Progenitor cell of endocrine pancreas (in vitro differentiated cells): Measurements from ENCODE around the gene SDC4. TPM values are rescaled to one million over a fixed set of nuclear protein-coding genes. Genes with fewer than 3 reads are reported as not detected.

Source experiments
- DNase-seq: peaks from one replicate; pipeline ENCODE4 v3.0.0; 2021; ENCODE audit warnings: low spot score; ENCODE audit not compliant: unreplicated experiment
- H3K27ac Mint-ChIP-seq: 2 replicates; pipeline ENCODE4 v1.8.0; 2021; ENCODE audit warnings: mild to moderate bottlenecking, moderate library complexity, mixed read lengths
- H3K27me3 Mint-ChIP-seq: 2 replicates; pipeline ENCODE4 v1.8.0; 2021; ENCODE audit warnings: mixed read lengths
- H3K36me3 Mint-ChIP-seq: 2 replicates; pipeline ENCODE4 v1.8.0; 2022; ENCODE audit warnings: mixed read lengths; ENCODE audit not compliant: insufficient read depth
- H3K4me1 Mint-ChIP-seq: 2 replicates; pipeline ENCODE4 v1.8.0; 2021; ENCODE audit warnings: low read depth, mixed read lengths
- H3K4me3 Mint-ChIP-seq: 2 replicates; pipeline ENCODE4 v1.8.0; 2021; ENCODE audit warnings: low read depth, mild to moderate bottlenecking, moderate library complexity, mixed read lengths
- H3K9me3 Mint-ChIP-seq: 2 replicates; pipeline ENCODE4 v1.8.0; 2021; ENCODE audit warnings: low read depth, mixed read lengths
- CTCF ChIP-seq: fragments of 200-600 bp; sonication (generic); IDR thresholded peaks from one replicate; pipeline ENCODE4 v1.5.0; 2021; ENCODE audit warnings: antibody characterized with exemption, mild to moderate bottlenecking; ENCODE audit not compliant: unreplicated experiment
- total RNA-seq: library from RNA; stranded (reverse); gene quantifications from 2 replicates; pipeline ENCODE4 v1.2.1, GENCODE V29; 2021

The SDC4 gene
- total RNA-seq, 1 donor from 2014 or later, result 121 TPM

GRCh38 chr20:45291526-45291925 is 56.7 kb downstream of the SDC4 start:
- H3K9me3 Mint-ChIP-seq, result no peaks in the 10 kb centered on the region
- H3K27ac Mint-ChIP-seq, result no peak overlapping the region
- no peak for DNase-seq
- no peak for TF ChIP-seq CTCF
- H3K4me1 Mint-ChIP-seq, result peaks cover 2% of the 10 kb centered on the region
- no peak overlapping the region for H3K4me3 Mint-ChIP-seq
- H3K27me3 Mint-ChIP-seq, result peaks cover 44% of the 10 kb centered on the region
- no peaks in the 10 kb centered on the region for H3K36me3 Mint-ChIP-seq

- H3K27ac Mint-ChIP-seq, result no peak overlapping the region
- peaks cover 44% of the 10 kb centered on the region for H3K27me3 Mint-ChIP-seq
- no peak overlapping the region for H3K4me3 Mint-ChIP-seq
- H3K9me3 Mint-ChIP-seq, result no peaks in the 10 kb centered on the region
- peak; percentile 70 for DNase-seq
- peaks cover 2% of the 10 kb centered on the region for H3K4me1 Mint-ChIP-seq
- H3K36me3 Mint-ChIP-seq, result no peaks in the 10 kb centered on the region
- TF ChIP-seq CTCF, result peak; percentile 83
These were observed 57.4 kb downstream of the SDC4 start for GRCh38 chr20:45290677-45291355.

GRCh38 chr20:45289942-45290676 is 58.1 kb downstream of the SDC4 start:
- peaks cover 49% of the 10 kb centered on the region for H3K27me3 Mint-ChIP-seq
- peaks cover 2% of the 10 kb centered on the region for H3K4me1 Mint-ChIP-seq

GRCh38 chr20:45288860-45289259 is 59.4 kb downstream of the SDC4 start:
- peaks cover 2% of the 10 kb centered on the region for H3K4me1 Mint-ChIP-seq
- H3K4me3 Mint-ChIP-seq, result no peak overlapping the region
- peaks cover 49% of the 10 kb centered on the region for H3K27me3 Mint-ChIP-seq
- no peaks in the 10 kb centered on the region for H3K36me3 Mint-ChIP-seq
- H3K27ac Mint-ChIP-seq, result no peak overlapping the region
- no peaks in the 10 kb centered on the region for H3K9me3 Mint-ChIP-seq
- DNase-seq, result no peak
- TF ChIP-seq CTCF, result no peak

More at GRCh38 chr20:45289942-45290676, 58.1 kb downstream of the SDC4 start:
- no peaks in the 10 kb centered on the region for H3K36me3 Mint-ChIP-seq
- no peak overlapping the region for H3K27ac Mint-ChIP-seq
- no peak for DNase-seq
- H3K9me3 Mint-ChIP-seq, result no peaks in the 10 kb centered on the region
- no peak overlapping the region for H3K4me3 Mint-ChIP-seq
- TF ChIP-seq CTCF, result no peak

DNA sequence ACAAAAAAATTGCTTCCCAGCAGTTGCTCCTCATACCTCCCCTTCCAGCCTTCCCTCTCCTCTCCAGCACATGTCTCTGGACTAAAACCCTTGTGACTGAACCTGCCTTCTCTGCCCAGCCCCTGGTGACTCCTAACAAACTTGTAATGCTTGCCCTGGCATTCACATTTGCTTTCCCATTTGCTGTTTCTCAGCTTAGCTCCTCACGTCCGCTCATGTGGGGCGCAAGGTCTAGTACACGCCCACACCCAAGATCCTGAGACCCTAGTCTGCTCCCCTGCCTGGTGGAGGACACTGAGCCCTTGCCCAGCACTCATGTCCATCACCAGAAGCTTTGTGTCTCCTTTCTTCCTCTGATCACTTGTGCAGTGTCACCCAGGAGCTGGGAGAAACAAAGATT is 59.8 kb downstream of the SDC4 start:
- peaks cover 48% of the 10 kb centered on the region for H3K27me3 Mint-ChIP-seq
- no peak for DNase-seq
- no peaks in the 10 kb centered on the region for H3K9me3 Mint-ChIP-seq
- H3K36me3 Mint-ChIP-seq, result no peaks in the 10 kb centered on the region
- peaks cover 2% of the 10 kb centered on the region for H3K4me1 Mint-ChIP-seq
- no peak overlapping the region for H3K4me3 Mint-ChIP-seq
- no peak overlapping the region for H3K27ac Mint-ChIP-seq
- TF ChIP-seq CTCF, result no peak
